ENCODE results near the gene ANKZF1.

ANKZF1 gene

DNA sequence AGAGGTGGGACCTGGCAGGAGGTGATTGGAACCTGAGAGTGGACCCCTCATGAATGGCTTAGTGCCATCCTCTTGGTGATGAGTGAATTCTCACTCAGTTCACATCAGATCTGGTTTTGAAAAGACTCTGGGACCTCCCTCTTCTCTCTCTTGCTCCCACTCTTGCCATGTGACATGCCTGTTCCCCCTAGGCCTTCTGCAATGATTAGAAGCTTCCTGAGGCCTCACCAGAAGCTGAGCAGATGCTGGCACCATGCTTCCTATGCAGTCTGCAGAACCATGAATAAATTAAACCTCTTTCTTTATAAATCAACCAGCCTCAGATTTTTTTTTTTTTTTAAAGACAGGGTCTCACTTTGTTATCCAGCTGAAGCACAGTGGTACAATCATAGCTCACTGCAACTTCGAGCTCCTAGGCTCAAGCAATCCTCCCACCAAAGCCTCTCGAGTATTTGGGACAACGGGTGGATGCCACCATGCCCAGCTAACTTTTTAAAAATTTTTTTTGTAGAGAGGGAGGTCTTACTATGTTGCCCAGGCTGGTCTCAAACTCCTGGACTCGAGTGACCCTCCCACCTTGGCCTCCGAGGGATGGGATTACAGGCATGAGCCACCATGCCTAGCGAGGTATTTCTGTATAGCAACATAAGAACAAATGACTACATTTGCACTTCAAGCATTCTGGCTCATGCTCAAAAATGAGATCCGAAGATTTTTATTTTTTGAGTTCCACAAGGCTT lies 25.0 kb upstream of the ANKZF1 start:
- H3K4me3 ChIP-seq (ENCODE audit: low read depth, low read length), result no peak overlapping the region
- TF ChIP-seq, protein P1, sequence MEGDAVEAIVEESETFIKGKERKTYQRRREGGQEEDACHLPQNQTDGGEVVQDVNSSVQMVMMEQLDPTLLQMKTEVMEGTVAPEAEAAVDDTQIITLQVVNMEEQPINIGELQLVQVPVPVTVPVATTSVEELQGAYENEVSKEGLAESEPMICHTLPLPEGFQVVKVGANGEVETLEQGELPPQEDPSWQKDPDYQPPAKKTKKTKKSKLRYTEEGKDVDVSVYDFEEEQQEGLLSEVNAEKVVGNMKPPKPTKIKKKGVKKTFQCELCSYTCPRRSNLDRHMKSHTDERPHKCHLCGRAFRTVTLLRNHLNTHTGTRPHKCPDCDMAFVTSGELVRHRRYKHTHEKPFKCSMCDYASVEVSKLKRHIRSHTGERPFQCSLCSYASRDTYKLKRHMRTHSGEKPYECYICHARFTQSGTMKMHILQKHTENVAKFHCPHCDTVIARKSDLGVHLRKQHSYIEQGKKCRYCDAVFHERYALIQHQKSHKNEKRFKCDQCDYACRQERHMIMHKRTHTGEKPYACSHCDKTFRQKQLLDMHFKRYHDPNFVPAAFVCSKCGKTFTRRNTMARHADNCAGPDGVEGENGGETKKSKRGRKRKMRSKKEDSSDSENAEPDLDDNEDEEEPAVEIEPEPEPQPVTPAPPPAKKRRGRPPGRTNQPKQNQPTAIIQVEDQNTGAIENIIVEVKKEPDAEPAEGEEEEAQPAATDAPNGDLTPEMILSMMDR (IDR thresholded peaks at IDR 0.05; ENCODE audit: insufficient read depth, low read length, missing control alignments), result no peak
- POLR2A ChIA-PET, result no interaction called here
- CTCF ChIA-PET, result interaction anchor here (0.6 to 2.5 kb wide), 5 partner anchors 29 to 133 kb away, joined by 3 to 13 read pairs (median 4); no protein-coding TSS in a partner anchor
- DNase-seq (ENCODE audit: low read depth, low spot score), result no peak

DNA sequence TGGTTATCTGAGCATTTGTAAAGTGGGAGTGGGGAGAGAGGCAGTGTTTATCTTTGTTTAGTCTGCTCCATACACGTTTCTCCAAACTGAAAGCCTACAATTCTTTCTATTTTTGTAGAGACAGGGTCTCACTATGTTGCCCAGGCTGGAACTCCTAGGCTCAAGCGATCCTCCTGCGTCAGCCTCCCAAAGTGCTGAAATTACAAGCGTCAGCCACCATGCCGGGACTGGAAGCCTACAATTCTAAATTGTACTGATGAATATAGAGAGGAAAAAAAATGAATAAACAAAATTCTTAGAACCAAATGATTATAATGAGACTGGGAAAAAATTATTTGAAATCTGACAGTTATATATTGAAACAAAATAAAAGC lies 24.5 kb upstream of the ANKZF1 start:
- no peak for DNase-seq (ENCODE audit: low read depth, low spot score)
- no peak overlapping the region for H3K4me3 ChIP-seq (ENCODE audit: low read depth, low read length)
- TF ChIP-seq, protein P1 (IDR thresholded peaks at IDR 0.05; ENCODE audit: insufficient read depth, low read length, missing control alignments), result no peak
- ChIA-PET CTCF (interaction anchor here (1.5 to 2.3 kb wide), 4 partner anchors 9 to 325 kb away, joined by 4 to 11 read pairs (median 5); no protein-coding TSS in a partner anchor), POLR2A (interaction anchor here (2.0 kb wide), 1 partner anchor 29 kb away, joined by 10 read pairs; the partner anchor contains the start of gene CNPPD1)

DNA sequence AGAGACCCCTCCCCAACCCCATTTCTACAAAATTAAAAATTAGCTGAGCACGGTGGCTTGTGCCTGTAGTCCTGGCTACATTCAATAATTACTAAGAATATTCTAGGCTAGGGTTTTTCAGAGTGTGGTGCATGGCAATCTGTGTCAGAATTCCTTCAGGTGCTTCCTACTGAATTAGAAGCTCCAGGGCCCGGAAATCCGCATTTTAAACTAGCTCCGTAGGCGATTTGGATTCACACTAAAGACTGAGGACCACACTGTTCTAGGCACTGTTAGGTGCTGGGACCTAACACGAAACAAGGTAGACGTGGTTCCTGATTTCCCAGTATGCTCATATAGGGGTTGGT lies 23.7 kb upstream of the ANKZF1 start:
- POLR2A ChIA-PET, result interaction anchor here (0.7 to 2.9 kb wide), 7 partner anchors 11 to 44 kb away, joined by 3 to 27 read pairs (median 6); partner anchors contain the start of genes ABCB6, ANKZF1, ATG9A and CNPPD1
- TF ChIP-seq, protein P1 (IDR thresholded peaks at IDR 0.05; ENCODE audit: insufficient read depth, low read length, missing control alignments), result no peak
- no peak for DNase-seq (ENCODE audit: low read depth, low spot score)
- H3K4me3 ChIP-seq (ENCODE audit: low read depth, low read length), result peak overlapping the region; percentile 79
- CTCF ChIA-PET, result interaction anchor here (0.7 to 4.2 kb wide), 14 partner anchors 9 to 324 kb away, joined by 3 to 26 read pairs (median 4); partner anchors contain the start of genes ANKZF1, ATG9A and CNPPD1

DNA sequence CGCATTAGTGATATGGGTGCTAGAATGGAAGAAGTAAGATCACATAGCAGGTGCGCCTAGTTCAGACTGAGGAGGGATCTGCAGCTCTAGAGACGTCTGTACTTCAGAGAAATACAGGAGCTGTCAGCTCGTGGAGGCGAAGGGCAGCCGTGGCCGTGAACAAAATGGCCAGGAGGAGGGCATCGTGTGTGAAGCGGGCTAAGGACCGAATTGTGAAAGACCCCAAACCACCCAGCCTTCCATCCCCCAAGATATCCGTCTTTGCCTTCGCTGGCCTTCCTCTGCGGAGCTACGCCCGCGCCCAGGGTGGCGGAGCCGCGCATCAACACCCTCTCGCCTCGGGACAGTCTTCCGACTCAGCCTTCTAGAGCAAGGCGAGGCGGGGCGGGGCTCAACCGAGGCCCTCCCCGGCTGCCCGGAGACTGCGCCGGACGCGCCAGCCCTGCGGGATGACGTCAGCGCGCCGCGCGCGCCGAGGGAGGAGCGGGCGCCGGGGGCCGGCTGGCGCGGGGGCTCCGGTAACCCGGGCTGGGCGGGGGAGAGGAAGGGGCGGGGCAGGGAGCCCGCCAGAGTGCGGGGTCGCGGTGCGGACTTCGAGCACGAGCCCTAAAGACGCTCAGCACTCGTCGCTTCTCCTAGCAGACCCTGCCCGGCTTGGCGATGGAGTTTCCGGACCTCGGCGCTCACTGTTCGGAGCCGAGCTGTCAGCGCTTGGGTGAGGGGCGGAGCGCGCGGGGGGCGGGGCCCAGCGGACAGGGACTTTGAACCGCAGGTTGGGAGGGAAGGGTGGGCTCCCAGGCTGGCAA lies 23.1 kb upstream of the ANKZF1 start, which contains the start of gene ZFAND2B:
Gene ZFAND2B, plus strand, starts transcription at position 455 of the 806 bp plus-strand sequence. Its CDS starts 206 bp downstream, at position 661.
- ChIA-PET CTCF (interaction anchor here (0.7 to 4.2 kb wide), 14 partner anchors 10 to 324 kb away, joined by 3 to 26 read pairs (median 4); partner anchors contain the start of genes ANKZF1, ATG9A and CNPPD1), POLR2A (interaction anchor here (0.5 to 2.9 kb wide), 11 partner anchors 11 to 72 kb away, joined by 3 to 27 read pairs (median 4); partner anchors contain the start of genes ABCB6, ANKZF1, ATG9A and CNPPD1)
- H3K4me3 ChIP-seq (ENCODE audit: low read depth, low read length), result peak within 1 kb of the TSS; percentile 86
- no peak for DNase-seq (ENCODE audit: low read depth, low spot score)
- TF ChIP-seq, protein P1 (IDR thresholded peaks at IDR 0.05; ENCODE audit: insufficient read depth, low read length, missing control alignments), result no peak

DNA sequence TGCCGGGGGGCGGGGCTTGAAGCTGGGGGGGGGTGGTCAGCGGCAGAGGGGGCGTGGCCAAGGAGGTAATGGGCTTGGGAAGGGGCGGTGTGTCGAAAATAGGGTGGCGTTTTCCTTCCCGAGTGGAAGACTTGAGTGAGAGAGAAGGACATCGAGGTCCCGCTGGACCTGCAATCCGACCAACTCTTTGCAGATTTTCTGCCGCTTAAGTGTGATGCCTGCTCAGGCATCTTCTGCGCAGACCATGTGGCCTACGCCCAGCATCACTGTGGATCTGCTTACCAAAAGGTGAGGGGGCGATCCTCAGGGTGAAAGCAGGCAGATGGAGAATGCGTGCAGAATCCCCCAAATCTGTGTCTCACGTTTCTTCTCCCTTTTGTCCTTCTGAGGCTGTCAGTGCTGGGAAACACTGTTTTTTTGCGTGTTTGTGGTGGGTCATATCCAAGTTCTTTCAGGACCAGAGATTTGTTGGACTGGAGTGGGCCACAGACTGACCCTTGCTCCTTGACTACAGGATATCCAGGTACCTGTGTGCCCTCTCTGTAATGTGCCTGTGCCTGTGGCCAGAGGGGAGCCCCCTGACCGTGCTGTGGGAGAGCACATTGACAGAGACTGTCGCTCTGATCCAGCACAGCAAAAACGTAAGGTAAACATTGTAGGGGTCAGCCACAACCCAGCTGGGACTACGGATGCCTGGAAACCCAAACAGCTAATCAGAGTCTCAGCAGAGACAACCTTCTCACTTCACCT lies 22.3 kb upstream of the ANKZF1 start:
- CTCF ChIA-PET, result interaction anchor here (0.9 to 4.2 kb wide), 9 partner anchors 9 to 92 kb away, joined by 3 to 26 read pairs (median 6); partner anchors contain the start of gene CNPPD1
- H3K4me3 ChIP-seq (ENCODE audit: low read depth, low read length), result peak overlapping the region; percentile 86
- TF ChIP-seq, protein P1 (IDR thresholded peaks at IDR 0.05; ENCODE audit: insufficient read depth, low read length, missing control alignments), result no peak
- DNase-seq (ENCODE audit: low read depth, low spot score), result no peak
- POLR2A ChIA-PET, result interaction anchor here (0.5 to 2.9 kb wide), 9 partner anchors 11 to 71 kb away, joined by 3 to 27 read pairs (median 5); partner anchors contain the start of genes ABCB6, ANKZF1, ATG9A and CNPPD1

Measured in AG04449 (cell line).